NCI-H1930 (cell line): Measurements from ENCODE around the gene CYB5R2.

Source experiments
- DNase-seq, 2 experiments: peaks; one replicate each; lab custom pipeline; 2025; lab: John Stamatoyannopoulos, UW

Gene CYB5R2

DNA sequence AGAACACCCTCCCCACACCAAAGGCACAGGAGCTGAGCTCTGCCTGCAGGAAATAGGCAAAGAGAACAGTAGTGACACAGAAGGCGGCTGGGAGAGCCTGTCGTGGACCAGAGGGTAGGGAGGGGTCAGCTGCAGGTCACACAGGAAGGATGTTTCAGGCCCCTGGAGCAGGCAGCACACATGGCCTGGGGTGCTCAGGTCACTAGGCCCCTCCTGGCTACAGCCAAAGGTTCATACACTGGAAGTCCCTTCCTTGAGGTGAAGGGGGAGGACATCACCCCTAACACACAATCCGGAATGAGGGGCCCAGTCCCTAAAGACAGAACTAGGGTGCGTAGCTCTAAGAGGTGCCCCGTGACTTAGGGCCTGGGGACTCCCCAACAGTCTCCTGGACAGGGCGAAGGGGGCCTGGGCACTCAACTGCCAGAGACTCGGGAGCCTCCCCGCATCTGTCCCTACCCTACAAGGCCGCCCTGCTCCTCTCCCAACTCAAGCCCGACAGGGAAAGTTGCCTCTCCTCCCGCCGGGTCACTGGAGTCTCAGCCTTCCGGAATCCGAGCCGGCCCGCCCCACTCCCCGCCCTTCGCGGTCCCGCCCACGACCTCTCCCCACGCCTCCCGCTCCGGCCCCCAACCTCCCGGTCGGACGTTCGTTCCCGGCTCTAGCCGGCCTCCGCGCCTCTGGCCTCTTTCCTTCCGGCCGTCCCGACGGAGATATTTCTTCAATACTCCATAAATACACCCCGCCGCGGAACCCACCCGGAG, at the start of gene CYB5R2:
CYB5R2 (minus strand) TSS at position 541 of the 764 bp plus-strand sequence. CDS start 675 bp downstream, outside the sequence.
- peak in 1 of 2 experiments; percentile 11 for DNase-seq

DNA sequence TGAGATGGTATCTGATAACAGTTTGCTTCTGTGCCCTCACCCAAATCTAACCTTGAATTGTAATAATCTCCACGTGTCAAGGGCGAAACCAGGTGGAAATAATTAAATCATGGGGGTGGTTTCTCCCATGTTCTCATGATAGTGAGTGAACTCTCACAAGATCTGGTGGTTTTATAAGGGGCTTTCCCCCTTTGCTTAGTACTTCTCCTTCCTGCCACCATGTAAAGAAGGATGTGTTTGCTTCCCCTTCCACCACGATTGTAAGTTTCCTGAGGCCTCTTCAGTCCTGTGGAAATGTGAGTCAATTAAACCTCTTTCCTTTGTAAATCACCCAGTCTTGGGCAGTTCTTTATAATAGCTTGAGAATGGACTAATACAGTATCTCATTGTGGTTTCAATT, 41.5 kb upstream of the CYB5R2 start:
- DNase-seq: no peak

DNA sequence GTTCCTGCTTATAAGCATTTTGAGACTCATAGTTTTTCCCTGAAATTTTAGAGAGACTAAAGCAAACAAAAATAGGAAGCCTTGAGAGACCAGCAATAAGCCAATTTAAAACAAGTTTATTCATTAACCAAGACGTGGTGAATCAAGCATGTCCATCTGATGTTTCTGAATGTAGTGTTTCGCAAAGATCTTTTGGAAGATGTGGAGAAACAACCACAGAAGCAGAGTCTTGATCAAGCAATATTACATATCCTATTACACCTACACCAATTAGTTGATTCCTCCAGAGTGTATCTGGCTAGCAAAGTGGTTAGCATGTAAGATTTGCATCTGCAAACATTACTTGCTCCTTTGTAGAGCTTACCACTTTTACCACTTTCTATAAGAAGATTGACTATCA, 33.1 kb upstream of the CYB5R2 start, which contains the start of gene OVCH2:
OVCH2 (minus strand) TSS at position 101 of the 400 bp plus-strand sequence; CDS start at position 18, 83 bp downstream.
- DNase-seq: no peak

DNA sequence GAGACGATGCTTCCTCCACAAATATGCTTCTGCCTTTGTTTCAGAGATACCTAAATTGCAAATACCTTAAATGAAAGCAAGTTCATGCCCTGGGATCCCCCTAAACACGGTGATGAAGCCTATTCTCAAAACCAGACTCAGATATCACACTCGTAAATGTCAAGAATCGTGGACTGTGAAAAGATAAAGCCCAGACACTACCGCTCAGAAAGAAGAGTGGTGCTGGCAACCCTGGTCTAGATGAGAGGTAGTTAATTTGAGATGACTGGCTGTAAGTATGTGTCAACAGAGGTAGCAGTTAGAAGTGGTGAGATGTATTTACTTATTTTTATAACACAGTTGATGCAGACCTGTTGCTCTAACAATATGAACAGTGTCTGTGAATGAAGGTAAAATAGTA, 30.4 kb upstream of the CYB5R2 start:
- no peak for DNase-seq

DNA sequence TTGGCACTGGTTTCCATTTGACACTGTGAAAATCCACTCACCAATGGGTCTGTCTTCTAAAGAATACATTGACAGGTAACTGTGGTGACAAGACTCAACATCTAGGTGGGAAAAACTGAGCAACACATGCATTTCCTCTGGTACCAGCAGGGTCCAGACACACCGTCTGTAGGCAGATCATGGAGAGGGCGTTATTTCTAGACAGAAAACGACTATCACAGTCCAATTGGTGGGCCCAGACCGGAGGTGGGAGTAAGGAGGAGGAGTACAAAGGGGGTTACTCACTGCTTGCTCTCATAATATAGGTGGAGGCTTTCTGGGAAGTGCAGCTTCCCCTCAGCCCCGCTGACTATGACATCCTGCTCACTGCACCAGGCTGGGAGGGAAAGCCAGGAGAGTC, 23.1 kb upstream of the CYB5R2 start:
- no peak for DNase-seq

DNA sequence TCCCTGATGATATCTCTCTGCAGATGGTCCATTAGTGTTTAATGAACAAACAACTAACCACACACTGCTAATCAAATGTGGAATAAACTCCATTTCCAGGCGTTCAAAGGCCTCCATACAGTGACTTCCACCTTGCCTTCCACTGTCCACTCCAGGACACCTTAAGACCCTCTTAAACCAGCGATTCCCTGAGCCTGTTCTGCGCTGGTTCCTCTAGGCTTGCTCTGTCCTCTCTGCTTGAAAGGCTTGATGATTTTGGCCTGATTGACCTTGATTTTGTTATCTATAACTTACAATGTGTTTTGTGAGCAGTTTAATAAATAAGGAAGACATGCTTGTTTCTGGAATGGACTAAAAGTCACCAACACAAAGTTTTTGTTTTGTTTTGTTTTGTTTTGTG, 20.9 kb upstream of the CYB5R2 start:
- DNase-seq: no peak

DNA sequence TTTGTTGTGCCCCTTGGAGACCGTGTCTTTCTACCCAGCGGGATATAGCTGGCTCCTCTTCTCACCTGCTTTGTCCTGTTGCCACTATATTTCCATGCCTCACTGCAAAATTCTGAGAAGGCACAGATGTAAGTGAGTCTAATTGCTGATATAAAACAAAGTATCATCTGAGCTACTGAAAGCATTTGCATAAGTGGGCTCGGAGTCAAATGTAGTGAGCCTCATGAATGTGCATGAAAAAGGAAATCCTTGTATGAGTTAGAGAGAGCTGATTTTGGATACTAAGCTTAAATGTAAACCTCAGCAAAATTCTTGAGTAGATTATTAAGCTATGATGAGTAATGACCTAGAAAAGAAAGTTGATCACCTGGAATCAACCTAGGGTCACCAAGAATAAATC, 19.1 kb upstream of the CYB5R2 start:
- no peak for DNase-seq

DNA sequence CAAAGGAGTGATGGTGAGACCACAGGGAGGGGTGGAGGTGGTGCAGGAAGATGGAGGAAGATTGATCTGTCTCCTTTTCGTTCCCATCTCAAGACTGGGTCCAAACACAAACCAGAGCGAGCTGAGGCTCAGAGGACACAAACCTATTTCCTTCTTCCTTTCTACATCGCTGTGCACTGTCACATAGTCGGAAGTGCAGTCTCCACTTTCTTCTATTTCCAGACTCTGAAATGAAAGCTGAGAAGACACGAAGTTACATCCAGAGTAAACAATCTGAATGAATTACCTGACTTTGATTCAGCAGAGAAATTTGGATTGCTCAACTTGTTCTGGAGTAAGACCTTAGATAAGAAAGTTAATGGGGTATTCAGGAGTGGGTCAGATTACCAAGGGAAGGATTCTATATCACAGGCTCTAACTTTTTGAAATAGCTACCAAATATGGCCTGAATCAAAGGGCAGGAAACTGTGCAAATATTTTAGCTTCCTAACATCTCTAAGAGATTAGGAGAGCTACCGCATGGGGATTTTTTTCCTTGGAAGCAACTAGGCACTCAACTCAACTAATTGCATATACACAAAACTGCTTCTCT, 18.6 kb upstream of the CYB5R2 start:
- no peak for DNase-seq

DNA sequence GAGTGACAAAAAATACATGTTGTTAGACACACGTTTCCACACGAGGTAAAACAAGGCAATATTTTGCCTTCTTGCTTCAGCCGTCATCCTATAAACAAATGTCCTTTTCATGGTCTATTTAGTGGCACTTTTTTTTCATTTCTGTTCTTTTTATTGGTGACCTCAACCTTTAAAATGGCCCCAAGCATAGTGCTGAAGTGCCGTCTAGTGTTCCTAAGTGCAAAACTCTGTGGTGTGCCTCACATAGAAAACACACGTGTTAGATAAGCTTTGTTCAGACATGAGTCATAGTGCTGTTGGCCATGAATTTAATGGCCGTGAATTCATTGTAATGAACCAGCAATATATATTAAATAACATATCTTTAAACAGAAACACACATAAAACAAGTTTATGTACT, 17.3 kb upstream of the CYB5R2 start:
- DNase-seq: peak in 1 of 2 experiments; percentile 10

DNA sequence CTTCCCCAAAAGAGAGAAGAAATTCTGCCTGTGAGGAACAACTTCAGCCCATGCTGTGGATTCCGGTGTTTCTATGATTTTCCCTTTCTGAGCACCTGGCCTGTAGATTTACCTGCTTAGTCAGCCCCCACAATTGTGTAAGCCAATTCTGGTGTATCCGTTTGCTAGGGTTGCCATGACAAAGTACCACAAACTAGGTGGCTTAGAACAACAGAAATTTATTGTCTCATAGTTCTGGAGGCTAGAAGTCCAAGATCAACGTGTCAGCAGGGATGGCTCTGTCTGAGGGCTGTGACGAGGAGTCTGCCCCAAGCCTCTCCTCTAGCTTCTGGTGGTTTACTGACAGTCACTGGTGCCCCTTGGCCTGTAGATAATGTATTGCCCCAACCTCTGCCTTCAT, 15.9 kb upstream of the CYB5R2 start:
- no peak for DNase-seq

DNA sequence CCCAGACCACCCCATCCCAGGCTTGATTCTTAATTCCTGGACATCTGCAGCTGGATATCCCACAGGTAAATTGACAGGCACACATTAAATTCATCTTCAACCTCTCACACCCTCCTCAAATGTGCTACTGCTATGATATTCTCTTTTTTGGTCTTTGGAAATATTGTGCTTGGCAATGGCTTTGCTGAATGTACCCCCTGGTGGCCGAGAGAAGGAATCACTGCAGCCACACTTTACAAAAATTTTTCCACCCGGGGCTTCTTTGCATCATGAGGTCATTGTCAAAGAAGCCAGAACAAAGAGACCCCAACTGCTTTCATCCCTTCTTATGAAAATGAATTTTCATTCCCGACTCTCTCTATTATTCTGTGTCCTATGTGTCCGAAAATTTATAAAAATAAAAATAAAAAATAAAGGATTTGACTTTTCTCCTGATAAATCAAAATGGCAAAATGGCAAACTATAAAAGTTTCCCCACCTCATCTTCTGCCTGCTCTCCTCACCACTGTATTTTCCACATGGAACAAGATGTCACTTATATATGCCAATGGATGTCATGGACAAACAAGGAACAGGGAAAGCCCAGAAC, 15.0 kb upstream of the CYB5R2 start:
- peak in 1 of 2 experiments; percentile 33 for DNase-seq

DNA sequence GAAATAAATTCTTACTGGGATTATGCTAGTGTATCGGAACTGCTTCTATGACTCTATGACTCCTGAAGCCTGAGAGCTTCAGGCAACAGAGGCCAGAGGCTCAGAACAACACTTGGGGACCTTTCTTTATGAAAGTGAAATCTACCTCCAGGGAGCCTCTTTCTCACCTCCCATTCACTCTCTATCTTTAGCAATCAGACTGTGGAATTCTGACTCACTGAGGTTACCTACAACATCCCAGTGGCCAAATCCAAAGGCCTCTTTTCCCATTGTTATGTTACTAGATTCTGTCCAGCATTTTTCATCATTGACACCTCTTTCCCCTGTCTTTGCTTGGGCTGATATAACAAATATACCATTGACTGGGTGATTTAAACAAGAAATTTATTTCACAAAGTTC, 14.1 kb upstream of the CYB5R2 start:
- no peak for DNase-seq

DNA sequence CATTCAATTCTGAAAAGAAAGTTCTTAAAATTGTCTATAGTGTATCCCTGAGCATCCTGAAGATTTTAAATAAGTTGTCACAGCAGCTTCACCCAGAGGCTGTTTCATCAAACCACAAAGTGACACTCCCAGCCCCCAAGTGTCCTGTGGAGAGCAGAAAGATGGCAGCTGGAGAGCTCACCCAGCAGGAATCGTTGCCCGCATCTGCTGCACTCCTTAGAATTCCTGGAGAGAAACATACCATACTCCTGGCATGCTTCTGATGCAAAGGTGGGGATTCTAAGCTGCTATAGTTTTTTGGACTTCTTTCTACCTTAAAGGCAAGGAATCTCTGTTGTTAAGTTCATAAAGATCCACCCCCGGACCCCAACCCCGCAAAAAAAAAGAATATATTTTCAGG, 13.5 kb upstream of the CYB5R2 start:
- DNase-seq: no peak

DNA sequence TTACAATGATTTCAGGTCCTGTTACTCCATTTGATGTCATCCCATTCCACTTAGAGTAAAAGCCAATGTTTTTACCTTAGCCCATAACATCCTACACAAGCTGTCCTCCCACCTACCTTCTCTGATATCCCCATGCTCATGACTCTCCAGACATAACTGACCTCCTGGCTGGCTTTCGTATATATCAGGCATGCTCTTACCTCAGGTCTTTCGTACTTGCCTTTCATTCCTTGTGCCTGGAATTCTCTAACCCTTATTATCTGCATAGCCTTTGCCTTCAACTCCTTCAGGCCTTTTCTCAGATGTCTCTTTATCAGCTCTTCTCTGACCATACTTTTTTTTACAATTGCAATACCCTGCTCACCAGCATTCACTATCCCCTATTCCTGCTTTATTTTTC, 10.3 kb upstream of the CYB5R2 start:
- no peak for DNase-seq

DNA sequence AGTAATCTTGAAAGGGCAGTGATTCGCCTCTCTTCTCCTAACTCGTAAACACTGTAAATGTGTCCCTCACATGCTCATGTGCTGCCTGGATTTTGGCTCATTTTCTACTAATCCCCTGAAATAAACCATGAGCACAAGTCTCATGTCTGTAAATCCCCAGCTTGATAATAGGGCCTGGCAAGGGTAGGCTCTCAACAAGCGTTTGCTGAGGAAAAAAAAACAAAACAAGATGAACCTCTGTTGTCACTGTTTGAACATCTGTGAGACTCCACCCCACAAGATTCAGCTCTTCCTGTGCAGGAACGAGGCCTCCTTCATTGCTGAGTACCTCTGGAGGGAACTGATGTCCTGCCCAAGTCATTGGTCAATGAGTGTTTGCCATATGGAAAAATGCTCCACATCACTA, 4.5 kb upstream of the CYB5R2 start:
- DNase-seq: no peak

DNA sequence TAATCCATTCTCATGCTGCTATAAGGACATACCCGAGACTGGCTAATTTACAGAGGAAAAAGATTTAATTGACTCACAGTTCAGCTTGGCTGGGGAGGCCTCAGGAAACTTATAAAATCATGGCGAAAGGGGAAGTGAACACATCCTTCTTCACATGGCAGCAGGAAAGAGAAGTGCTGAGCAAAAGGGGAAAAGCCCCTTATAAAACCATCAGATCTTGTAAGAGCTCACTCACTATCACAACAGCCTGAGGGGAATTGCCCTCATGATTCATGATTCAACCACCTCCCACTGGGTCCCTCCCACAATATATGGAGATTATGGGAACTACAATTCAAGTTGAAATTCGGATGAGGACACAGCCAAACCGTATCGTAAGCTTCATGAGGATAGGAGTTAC, 3.8 kb upstream of the CYB5R2 start:
- no peak for DNase-seq

DNA sequence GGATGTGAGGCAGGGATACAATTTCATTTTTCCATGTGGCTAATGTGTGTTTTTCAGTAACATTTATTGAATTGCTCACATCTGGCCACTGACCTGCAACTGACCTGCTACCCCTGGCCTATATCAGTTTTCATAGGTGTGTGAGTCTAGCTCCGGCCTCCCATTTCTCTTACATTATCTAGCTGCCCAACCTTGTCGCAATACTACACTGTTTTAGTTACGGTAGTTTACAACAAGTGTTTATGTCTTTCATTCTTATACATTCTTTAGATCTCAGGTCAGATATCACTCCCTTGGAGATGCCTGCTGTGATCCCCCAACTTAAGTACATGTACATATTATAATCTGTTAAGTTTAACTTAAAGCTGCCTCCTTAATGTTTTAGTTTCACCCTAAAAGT, 2.3 kb upstream of the CYB5R2 start:
- no peak for DNase-seq

DNA sequence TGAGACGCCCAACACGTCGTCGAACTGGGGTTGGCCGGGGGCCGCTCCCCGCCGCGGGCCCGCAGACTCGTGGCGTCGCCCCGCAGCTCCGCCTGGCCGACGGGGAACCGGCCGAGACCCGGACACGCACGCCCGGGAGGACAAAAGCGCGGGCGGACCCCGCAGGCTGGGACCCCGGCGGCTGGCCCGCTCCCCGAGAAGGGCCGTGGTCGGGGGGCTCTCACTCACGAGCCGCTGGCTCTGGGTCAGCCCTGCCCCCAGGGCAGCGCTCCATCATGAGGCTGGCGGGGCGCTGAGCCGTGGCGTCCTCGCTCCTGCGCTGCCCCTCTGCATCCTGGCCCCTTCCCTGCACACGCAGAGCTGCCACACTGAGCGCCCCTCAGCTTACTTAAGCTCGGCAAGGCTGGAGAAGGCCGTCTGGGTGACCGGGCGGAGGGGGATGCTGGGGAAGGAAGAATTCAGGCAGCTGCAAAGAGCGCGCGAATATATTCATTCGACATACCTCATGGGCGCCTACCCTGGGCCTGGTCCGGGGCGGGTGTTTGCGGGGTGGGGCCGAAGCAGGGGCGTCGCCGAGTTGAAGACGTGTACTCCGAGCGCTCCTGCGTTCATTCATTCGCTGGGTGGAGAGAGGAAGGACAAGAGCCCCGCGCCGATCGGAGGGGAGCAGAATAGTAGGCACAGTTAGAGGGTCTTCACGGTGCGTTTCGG, 579 bp upstream of the CYB5R2 start:
- DNase-seq: peak; percentile 30 to 38

DNA sequence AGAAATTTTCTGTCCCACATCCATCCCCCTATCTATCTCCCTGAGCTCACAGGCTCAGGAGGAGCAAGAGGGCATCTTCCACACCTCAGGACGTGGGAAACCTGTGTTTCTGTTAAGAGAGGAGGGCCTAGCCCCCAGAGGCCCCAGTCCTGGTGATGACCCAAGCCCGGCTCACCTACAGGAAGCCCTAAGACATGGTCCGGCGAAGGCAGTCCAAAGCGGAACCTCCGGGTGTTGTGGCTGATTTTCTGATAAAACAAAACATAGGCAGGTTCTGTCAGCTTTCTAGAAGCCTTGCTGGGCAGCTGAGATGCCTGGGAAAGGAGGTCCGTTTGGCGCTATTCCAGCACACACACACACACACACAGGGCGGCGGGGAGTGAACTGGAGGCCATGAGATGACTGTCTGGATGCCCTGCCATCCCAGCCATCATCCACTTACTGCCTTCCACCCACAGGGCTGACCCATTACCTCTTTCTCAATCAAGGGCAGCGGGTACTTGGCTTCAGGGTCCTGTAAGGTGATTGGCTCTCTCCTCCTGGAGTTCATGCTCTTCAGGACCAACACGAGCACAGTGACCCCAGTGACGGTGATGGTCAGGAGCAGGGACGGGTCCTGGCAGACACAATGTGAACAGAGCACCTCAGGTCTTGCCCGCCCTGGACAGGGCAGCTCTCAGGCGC, 882 bp downstream of the CYB5R2 start:
- DNase-seq: no peak

DNA sequence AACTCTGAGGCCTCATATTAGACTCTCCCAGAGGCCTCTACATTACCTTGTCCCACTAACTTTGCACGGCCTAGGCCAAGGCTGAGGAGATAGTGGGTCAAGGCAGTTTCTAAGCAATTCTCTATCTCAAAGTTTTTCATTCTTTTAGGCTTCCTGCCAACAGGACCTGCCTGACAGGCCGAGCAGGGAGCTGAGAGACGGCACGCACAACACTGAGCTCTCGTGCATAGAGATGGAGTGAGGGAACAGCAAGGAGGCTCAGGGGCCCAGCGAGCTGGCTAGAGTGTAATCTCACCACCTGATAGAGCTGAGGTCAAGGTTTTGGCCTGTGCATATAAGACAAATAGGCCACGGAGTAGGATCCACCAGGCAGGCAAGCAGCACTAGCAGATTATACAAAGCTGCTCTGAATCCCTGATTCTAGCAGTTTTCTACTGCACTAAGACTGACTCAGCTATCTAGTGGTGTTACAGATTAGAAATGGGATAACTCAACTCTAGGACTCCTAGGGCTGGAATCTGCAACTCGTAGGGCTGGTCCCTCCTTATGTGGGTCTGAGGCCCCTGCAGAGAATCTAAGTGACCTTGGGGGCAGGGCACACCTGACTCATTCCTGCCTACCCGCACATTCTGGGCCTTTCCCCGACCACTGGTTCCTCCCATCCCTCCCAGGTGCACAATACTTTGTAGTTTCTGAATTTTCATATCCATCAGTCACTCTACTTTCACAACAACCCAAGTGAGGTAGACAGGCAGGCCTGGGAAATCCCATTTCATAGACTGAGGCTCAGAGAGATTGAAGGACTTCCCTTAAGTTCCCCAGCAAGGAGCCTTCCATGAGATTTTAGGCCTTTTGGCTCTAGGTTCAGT, 1.7 kb downstream of the CYB5R2 start:
- no peak for DNase-seq

DNA sequence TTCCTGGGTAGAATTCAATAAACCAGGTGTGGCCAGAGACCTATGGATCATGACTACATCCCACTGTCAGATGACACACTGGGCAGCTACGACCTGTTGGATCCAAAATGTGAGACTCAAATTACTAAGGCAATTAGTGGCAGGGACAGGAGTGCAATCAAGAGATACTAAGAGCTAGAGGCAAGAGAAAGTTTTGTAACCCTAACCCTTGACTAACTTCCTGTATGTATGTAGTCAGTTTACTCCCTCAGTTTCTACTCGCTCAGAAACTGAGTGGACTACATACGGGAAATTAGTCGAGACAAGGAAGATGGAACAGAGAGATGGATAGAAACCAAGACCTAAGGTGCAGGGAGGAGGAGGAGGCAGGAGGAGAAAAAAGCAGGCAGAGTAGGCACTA, 2.7 kb downstream of the CYB5R2 start:
- DNase-seq: no peak
